MM.1S (cell line): ENCODE results near the gene GPR27.

ENCODE experiments used
- EZH2 ChIP-seq: fragments of 300-600 bp; sonication (generic); optimal IDR thresholded peaks from 2 replicates; pipeline ENCODE3; 2017; ENCODE audit warnings: low read depth, mild to moderate bottlenecking, antibody characterized with exemption, low read length, mixed read lengths
- TF ChIP-seq, protein P1 (sequence below): fragments of 300-600 bp; sonication (generic); IDR thresholded peaks from 2 replicates; pipeline ENCODE4 v1.5.1; 2016; ENCODE audit warnings: antibody characterized with exemption, low read length, mixed read lengths

DNA sequence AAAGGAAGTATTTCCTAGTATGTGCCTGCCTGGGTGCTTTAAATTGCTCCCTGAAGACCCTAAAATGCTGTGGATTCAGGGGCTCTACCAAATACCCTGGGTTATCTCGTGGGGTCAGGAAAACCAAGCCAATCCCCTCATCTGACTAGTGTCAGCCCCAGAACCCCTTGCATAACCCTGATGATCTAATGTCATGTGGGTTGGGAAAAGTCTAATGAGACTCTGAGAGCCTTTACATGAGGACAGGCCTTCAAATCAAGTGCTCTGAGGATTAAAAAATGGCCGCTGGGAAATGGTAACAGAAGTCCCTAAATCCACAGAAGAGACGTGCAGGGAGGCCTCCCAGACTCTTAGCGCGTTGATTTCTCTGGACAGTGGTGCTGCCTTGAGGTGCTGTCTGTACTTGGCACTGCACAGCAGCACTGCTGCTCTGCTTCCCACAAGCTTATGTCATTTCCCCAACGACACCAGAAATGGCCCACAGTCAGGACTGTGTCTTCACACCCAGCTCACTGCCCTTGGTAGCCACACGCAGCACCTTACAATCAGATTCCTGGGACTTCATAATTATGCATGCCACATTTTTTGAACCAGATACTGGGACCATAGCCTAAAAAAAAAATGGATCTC is 45.1 kb upstream of the GPR27 start:
- TF ChIP-seq, protein P1, sequence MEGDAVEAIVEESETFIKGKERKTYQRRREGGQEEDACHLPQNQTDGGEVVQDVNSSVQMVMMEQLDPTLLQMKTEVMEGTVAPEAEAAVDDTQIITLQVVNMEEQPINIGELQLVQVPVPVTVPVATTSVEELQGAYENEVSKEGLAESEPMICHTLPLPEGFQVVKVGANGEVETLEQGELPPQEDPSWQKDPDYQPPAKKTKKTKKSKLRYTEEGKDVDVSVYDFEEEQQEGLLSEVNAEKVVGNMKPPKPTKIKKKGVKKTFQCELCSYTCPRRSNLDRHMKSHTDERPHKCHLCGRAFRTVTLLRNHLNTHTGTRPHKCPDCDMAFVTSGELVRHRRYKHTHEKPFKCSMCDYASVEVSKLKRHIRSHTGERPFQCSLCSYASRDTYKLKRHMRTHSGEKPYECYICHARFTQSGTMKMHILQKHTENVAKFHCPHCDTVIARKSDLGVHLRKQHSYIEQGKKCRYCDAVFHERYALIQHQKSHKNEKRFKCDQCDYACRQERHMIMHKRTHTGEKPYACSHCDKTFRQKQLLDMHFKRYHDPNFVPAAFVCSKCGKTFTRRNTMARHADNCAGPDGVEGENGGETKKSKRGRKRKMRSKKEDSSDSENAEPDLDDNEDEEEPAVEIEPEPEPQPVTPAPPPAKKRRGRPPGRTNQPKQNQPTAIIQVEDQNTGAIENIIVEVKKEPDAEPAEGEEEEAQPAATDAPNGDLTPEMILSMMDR = no peak
- no peak for TF ChIP-seq EZH2
